HG03575 (cell line): ENCODE results near the gene PTPRH.

ENCODE experiments used
- ATAC-seq: cut with Tn5 transposase; IDR thresholded peaks from one replicate; pipeline ENCODE4 v1.9.1; 2021; ENCODE audit not compliant: unreplicated experiment, insufficient number of reproducible peaks, low FRiP score; ENCODE audit errors: extremely low read depth

PTPRH gene

GRCh38 chr19:55246462-55247451 lies 37.5 kb upstream of the PTPRH start:
- ATAC-seq, result no peak

- no peak for ATAC-seq
These were observed 36.1 kb upstream of the PTPRH start for GRCh38 chr19:55245236-55245904.

- ATAC-seq, result no peak
These were observed 34.8 kb upstream of the PTPRH start for GRCh38 chr19:55244004-55244680.

DNA sequence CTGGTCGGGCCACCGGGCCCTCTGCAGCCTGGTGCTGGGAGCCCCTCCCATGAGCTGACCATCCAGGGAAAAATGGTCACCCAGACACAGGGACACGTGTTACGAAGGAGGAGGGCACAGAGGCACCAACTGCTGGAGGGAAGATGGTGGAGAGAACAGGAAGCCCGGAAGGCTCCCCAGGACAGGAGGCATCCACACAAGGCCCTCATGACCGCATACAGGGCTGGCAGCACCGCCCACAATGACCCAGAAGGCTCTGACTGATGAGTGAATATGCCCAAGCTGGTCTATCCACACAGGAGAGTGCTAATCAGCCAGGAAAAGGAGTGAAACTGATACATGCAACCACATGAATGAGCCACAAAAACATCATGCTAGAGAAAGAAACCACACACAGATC lies 33.2 kb upstream of the PTPRH start:
- no peak for ATAC-seq

- no peak for ATAC-seq
These were observed 32.7 kb upstream of the PTPRH start for GRCh38 chr19:55241935-55242464.

DNA sequence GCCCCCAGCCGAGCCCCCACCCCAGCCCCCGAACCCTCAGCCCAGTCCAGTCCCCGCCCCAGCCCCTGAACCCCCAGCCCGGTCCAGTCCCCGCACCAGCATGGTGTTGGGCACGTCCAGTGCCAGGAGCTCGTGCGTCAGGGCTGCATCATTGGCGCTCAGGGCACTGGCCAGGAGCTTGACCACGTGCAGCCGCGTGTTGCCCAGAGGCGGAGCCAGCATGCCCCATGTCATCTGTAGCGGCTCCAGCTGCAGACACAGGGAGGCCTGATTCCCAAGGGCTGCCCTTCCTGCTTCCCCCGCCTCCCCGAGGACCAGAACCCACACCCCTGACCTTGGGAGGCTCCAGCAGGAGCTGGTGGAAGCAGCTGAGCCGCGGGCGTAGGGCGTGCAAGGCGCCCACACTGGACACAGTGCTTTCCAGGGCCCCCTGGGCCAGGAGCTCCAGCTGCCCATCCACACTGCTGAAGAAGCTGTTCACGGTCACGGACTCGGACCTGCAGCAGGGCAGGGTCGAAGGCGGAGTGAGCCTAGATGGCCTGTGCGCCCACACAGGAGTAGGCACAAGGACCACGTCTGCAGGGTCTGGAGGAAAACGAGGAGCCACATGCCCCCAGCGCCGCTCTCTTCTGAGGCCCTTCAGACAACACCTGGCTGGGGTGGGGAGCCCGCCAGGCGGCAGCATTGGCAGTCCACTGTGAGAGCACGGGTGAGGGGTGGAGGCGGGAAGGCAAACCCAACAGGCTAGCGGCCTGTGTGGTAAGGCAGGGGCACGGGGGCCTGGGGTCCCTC lies 32.0 kb upstream of the PTPRH start:
- ATAC-seq, result no peak

GRCh38 chr19:55240713-55241020 lies 31.4 kb upstream of the PTPRH start:
- ATAC-seq, result no peak

- ATAC-seq, result no peak
These were observed 29.7 kb upstream of the PTPRH start for GRCh38 chr19:55239004-55239403.

- no peak for ATAC-seq
These were observed 28.7 kb upstream of the PTPRH start for GRCh38 chr19:55238030-55238429.

DNA sequence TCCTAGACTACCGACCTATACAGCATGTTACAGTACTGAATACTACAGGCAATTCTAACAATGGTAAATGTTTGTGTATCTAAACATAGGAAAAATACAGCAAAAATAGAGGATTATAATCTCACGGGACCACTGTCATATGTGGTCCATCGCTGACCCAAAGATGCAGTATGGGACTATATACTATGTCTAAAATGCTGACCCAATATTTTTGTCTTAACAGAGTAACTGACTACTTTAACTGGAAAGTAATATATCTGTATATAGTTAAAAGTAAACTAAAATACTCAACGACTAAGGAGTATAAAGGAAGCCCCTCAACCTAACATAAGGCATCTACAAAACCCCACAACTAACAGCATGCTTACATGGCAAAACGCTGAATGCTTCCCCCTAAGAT lies 23.7 kb upstream of the PTPRH start:
- ATAC-seq, result no peak

GRCh38 chr19:55232286-55232602 lies 22.9 kb upstream of the PTPRH start:
- no peak for ATAC-seq

DNA sequence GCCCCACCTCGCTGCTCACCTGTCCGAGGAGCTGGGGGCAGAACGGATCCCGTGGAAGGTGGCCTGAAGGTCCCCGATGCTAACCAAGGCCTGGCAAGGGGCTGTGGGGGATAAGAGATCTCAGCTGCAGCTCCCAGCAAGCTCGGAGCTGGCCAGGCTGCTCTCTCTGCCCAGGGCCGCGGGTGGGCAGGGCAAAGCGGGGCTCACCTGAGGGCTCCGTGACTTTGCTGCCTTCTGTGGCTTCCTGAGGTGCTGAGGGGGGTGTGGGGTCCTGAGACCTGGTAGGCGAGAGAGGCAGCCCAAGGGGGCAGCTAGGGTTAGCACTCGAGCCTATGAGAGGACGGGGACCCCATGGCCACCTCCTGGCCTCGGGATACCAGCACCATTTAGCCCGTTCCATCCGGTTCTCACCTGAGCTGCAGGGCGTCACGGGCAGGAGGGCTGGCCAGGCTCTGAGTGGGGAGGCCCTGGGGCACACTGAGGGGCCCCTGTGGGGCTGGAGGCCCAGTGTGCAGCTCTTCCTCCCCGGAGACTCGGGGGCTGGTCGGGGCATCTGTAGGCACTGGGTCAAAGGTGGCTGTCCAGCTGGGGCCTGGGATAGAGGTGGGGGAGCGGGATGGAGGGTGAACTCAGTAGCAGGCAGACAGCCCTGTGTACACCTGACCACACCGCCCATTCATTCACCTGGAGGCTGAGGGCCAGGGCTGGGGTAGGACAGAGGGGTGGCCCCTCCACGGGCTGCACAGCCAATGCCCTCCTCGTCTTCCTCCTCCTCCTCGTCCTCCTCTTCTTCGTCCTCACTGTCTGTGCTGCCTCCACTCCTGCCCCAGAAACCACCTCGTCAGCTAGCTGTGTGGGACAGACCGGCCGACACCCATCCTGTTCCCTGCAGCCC lies 22.3 kb upstream of the PTPRH start:
- no peak for ATAC-seq

DNA sequence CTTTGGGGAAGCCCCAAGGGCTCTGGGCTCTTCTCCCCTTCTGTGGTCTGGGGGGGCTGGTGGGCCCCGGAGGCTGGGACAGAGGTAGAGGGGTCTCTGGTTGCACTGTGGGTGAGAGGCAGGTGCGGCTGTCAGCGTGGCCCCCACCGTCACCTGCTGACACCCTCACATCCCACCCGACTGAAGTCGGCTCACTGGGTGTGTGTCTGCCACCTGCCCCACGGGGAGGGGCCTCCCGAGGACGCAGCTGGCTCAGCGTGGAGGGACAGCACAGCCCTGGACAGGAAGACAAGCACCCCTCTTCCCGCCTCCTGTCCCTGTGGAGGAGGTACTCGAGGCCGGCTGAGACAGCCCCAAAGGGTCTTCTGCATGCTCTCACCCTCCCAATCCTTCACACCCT lies 21.5 kb upstream of the PTPRH start:
- ATAC-seq, result no peak

DNA sequence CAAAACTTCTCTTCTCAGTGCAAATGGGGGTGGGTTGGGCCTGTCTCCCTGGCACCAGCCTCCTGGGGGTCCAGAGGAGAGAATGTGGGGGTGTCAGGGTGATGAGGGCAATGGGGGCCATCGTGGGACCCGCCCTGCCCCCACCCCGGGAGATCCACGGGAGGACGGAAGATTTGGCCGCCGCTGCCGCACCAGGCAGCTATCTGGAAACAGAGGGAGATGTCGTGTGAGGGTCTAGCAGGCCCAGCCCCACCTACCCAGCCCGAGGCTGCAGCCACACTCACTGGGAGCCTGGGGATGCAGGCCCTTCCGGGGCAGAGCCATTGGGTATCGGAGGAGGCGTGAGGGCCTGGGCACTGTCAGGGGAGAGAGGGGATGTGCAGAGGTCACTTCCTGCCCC lies 21.0 kb upstream of the PTPRH start:
- ATAC-seq, result no peak

GRCh38 chr19:55229789-55230182 lies 20.5 kb upstream of the PTPRH start:
- ATAC-seq, result no peak

DNA sequence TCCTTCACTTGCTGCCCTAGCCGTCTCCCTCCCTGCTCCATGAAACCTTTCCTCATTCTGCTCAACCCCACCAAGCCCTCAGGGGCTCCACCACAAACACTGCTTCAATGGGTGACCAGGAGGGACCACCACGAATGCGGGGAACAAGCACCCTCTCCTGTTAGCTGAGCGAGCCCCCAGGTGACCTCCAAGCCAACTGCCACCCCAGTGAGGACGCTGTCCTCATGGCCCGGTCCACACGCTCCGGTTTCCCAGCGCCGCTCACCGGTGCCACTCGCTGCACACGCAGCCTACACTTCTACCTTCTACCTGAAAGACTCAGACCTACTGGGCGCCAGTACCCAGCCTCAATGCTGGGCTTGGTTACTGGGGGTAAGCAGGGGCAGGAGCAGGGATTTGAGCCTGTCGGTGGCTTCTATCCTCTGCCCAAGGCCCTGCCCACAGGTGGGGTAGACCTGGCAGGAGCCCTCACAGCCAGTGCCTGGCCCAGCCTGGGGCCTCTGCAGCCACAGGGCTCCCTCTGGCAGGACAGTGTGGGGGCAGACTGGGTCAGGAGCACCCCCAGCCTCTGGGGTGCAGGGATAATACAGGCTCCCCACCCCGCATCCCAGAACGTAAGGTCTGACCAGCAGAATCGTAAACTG lies 20.0 kb upstream of the PTPRH start:
- ATAC-seq, result no peak

GRCh38 chr19:55228403-55229031 lies 19.2 kb upstream of the PTPRH start, which contains the start of gene TMEM86B:
Gene TMEM86B (minus strand): TSS chr19:55228763. CDS start chr19:55228741, 22 bp downstream.
- no peak for ATAC-seq
